ENCODE measurements around the gene LARGE1.

DNA sequence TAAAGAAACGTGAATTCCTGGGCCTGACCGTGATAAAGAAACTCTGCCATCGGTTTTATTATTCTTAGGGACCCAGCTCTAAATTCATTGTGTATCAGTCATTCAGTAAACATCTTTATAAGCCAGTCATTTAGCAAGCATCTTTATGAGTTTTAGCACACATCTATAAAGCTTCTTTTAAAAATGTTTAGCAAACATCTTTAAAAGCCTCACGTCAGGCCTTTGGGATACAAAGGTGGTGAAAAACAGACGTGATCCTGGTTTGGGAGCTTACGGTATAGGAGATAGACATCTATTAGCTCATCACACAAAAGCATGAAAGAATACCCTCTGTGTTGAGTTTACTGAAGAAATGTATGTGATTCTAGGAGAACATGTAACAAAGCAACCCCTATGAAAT lies 320.2 kb downstream of the LARGE1 start:
- TF ChIP-seq POLR2A (IDR thresholded peaks at IDR 0.05; ENCODE audit: low read depth, low read length) (no peak), TAF1 (IDR thresholded peaks at IDR 0.05; ENCODE audit: low read depth, low read length) (no peak), POLR2AphosphoS5 (IDR thresholded peaks at IDR 0.05; ENCODE audit: low read depth, low read length) (no peak), SPI1 (IDR thresholded peaks at IDR 0.05; ENCODE audit: low read depth, low read length) (no peak)
